COLO829 (cell line): Measurements from ENCODE around the gene NFIA.

Experiments used
- DNase-seq: peaks from one replicate; pipeline ENCODE4 v3.0.0; 2012; ENCODE audit warnings: low spot score

NFIA gene

GRCh38 chr1:61083807-61084440, 1.6 kb downstream of the NFIA start:
- DNase-seq: no peak

GRCh38 chr1:61084491-61085031, 2.2 kb downstream of the NFIA start:
- DNase-seq: no peak

- DNase-seq: no peak
Observed at GRCh38 chr1:61085206-61085982, 3.0 kb downstream of the NFIA start.

GRCh38 chr1:61085983-61086644, 3.8 kb downstream of the NFIA start:
- no peak for DNase-seq

GRCh38 chr1:61087571-61087970, 5.2 kb downstream of the NFIA start:
- no peak for DNase-seq

GRCh38 chr1:61088163-61088974, 6.0 kb downstream of the NFIA start:
- no peak for DNase-seq

- DNase-seq: no peak
Observed at GRCh38 chr1:61089338-61089737, 7.0 kb downstream of the NFIA start.

GRCh38 chr1:61089741-61090140, 7.4 kb downstream of the NFIA start:
- DNase-seq: no peak

GRCh38 chr1:61090546-61091202, 8.3 kb downstream of the NFIA start:
- DNase-seq: no peak

- DNase-seq: no peak
Observed at GRCh38 chr1:61091455-61091854, 9.1 kb downstream of the NFIA start.

GRCh38 chr1:61092642-61093041, 10.3 kb downstream of the NFIA start:
- DNase-seq: no peak

- DNase-seq: no peak
Observed at GRCh38 chr1:61093525-61094137, 11.3 kb downstream of the NFIA start.

- no peak for DNase-seq
Observed at GRCh38 chr1:61094677-61095469, 12.5 kb downstream of the NFIA start.

- no peak for DNase-seq
Observed at GRCh38 chr1:61095470-61095812, 13.1 kb downstream of the NFIA start.

GRCh38 chr1:61097317-61097716, 15.0 kb downstream of the NFIA start:
- no peak for DNase-seq

- DNase-seq: no peak
Observed at GRCh38 chr1:61097722-61098121, 15.4 kb downstream of the NFIA start.

- no peak for DNase-seq
Observed at GRCh38 chr1:61098333-61098732, 16.0 kb downstream of the NFIA start.

GRCh38 chr1:61098906-61099437, 16.6 kb downstream of the NFIA start:
- no peak for DNase-seq

- DNase-seq: no peak
Observed at GRCh38 chr1:61100578-61100977, 18.2 kb downstream of the NFIA start.

- no peak for DNase-seq
Observed at GRCh38 chr1:61101536-61101935, 19.2 kb downstream of the NFIA start.
